Effector CD8-positive, alpha-beta T cell (primary cell): ENCODE data around the gene TEKT5.

Experiments used
- DNase-seq: peaks from one replicate; lab custom pipeline; 2025; lab: John Stamatoyannopoulos, UW

Gene TEKT5

DNA sequence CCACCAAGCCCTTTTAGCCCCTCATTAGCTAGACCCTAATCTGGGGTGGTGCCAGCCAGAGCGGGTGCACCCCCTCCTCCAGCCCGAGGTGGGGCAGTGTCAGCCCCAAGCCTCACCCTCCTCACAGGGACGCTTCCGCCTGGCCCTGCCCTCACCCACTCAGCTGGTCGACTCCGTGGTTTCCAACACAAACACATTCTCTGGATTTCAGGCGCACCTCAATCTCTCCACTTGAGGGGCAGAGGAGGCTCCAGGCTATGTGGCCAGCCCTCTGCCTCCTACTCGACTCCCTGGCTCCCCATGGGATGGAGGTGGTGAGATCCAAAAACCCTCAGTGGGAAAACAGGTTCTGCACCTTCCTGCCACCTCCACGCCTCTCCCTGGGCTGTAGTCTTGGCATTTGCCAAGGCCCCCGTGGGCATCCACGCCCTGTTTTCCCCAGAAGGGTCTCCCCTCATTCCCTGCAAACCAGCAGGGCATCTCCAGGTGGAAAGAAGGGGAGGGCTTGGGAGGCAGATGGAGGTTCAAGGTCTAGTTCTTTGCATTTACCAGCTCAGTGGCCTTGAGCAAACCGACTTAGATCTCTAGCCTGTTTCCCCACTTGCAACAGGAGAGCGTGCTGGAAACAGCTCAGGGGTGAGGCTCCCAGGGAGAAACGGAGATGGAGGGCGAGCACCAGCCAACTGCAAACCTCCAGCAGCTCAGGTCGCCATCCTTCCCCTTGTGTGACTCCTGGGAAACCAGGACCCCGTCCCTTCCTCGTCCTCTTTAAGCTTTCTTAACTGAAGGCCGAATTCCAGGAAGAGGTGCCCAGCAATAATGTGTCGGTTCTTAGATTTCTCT lies 116.0 kb downstream of the TEKT5 start:
- DNase-seq, result no peak
